ENCODE results near the gene RGL2. TPM values are rescaled to one million over a fixed set of nuclear protein-coding genes. Genes with fewer than 3 reads are reported as not detected.

RGL2 gene
- total and polyA plus RNA-seq, 2 of the 13 experiments (the other 11 are each of a cell fraction or from before 2014, with no cell fraction given) = 22.9 to 47.4 TPM

DNA sequence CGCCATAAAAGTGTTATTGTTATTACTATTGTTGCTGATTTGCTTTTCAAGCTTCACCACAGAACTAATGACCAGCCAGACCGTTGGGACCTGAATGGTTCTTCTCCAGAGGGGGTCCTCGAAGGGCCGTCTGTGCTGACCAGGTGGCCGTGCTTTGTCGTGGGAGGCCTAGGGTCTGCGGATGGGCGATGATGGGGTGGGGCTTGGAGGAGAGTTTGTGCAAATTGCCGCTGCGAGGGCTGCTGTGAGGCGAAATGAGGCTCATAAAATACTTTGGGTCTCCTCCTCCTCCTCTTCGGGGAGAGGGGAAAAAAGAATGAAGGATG lies 24.8 kb upstream of the RGL2 start (continued):
- no peak for TF ChIP-seq CENPX (CRISPR knock-in tag; IDR thresholded peaks at IDR 0.05)
- 0 out of 2 replicates have a peak, but pooled peaks have one; percentile 10 for TF ChIP-seq EED (CRISPR knock-in tag; IDR thresholded peaks at IDR 0.05)
- no peak for TF ChIP-seq MTA1 (CRISPR knock-in tag; IDR thresholded peaks at IDR 0.05; ENCODE audit: borderline replicate concordance)
- no peak for TF ChIP-seq FOSL2 (CRISPR knock-in tag; IDR thresholded peaks at IDR 0.05)
- no peak for TF ChIP-seq CC2D1A (CRISPR knock-in tag; IDR thresholded peaks at IDR 0.05)
- TF ChIP-seq ZNF589 (CRISPR knock-in tag; conservative IDR thresholded peaks at IDR 0.05) = no peak
- TF ChIP-seq, protein P1, sequence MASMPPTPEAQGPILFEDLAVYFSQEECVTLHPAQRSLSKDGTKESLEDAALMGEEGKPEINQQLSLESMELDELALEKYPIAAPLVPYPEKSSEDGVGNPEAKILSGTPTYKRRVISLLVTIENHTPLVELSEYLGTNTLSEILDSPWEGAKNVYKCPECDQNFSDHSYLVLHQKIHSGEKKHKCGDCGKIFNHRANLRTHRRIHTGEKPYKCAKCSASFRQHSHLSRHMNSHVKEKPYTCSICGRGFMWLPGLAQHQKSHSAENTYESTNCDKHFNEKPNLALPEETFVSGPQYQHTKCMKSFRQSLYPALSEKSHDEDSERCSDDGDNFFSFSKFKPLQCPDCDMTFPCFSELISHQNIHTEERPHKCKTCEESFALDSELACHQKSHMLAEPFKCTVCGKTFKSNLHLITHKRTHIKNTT (CRISPR knock-in tag; IDR thresholded peaks at IDR 0.05) = no peak
- TF ChIP-seq RNF2 (conservative IDR thresholded peaks at IDR 0.05; ENCODE audit: low read depth) = 0 out of 2 replicates have a peak, but pooled peaks have one; percentile 2
- no peak for TF ChIP-seq ZNF674 (CRISPR knock-in tag; IDR thresholded peaks at IDR 0.05; ENCODE audit: low read depth)
- no peak for TF ChIP-seq TCF7 (IDR thresholded peaks at IDR 0.05; ENCODE audit: low read depth)
- no peak for TF ChIP-seq ZBTB3 (CRISPR knock-in tag; IDR thresholded peaks at IDR 0.05; ENCODE audit: borderline replicate concordance, low read depth)
- TF ChIP-seq ZNF318 (CRISPR knock-in tag; IDR thresholded peaks at IDR 0.05) = no peak
- TF ChIP-seq ZNF331 (CRISPR knock-in tag; IDR thresholded peaks at IDR 0.05) = no peak
- TF ChIP-seq ZNF256 (CRISPR knock-in tag; conservative IDR thresholded peaks at IDR 0.05) = no peak
- no peak for TF ChIP-seq MIER2 (CRISPR knock-in tag; IDR thresholded peaks at IDR 0.05)
- TF ChIP-seq MATR3 (CRISPR knock-in tag; IDR thresholded peaks at IDR 0.05) = no peak
- TF ChIP-seq ZMAT3 (CRISPR knock-in tag; conservative IDR thresholded peaks at IDR 0.05) = no peak
- no peak for TF ChIP-seq TOPORS (CRISPR knock-in tag; IDR thresholded peaks at IDR 0.05)
- no peak for TF ChIP-seq ZFP37 (CRISPR knock-in tag; IDR thresholded peaks at IDR 0.05; ENCODE audit: borderline replicate concordance)
- no peak; the same call in 1 of the 2 replicates for TF ChIP-seq ZNF225 (CRISPR knock-in tag; IDR thresholded peaks at IDR 0.05)
- TF ChIP-seq ZNF234 (CRISPR knock-in tag; conservative IDR thresholded peaks at IDR 0.05) = no peak
- TF ChIP-seq HOXA9 (CRISPR knock-in tag; IDR thresholded peaks at IDR 0.05; ENCODE audit: borderline replicate concordance) = no peak
- TF ChIP-seq SP140L (CRISPR knock-in tag; IDR thresholded peaks at IDR 0.05; ENCODE audit: borderline replicate concordance) = peak; percentile 13; the same call in 1 of the 2 replicates
- no peak for TF ChIP-seq RBM39 (IDR thresholded peaks at IDR 0.05; ENCODE audit: low read depth, low read length, poor library complexity, severe bottlenecking)
- TF ChIP-seq SNAI1 (CRISPR knock-in tag; IDR thresholded peaks at IDR 0.05; ENCODE audit: borderline replicate concordance) = peak; percentile 30; the same call in 1 of the 2 replicates

Data from HepG2 (cell line).